GM12874 (cell line): ENCODE measurements around the gene ZNF555.

Experiments
- TF ChIP-seq, protein P1 (sequence below): IDR thresholded peaks from 2 replicates; pipeline ENCODE4 v1.5.1; 2011; ENCODE audit warnings: low read depth, mild to moderate bottlenecking, control low read depth, low read length, moderate library complexity; ENCODE audit not compliant: insufficient read depth

Gene ZNF555

DNA sequence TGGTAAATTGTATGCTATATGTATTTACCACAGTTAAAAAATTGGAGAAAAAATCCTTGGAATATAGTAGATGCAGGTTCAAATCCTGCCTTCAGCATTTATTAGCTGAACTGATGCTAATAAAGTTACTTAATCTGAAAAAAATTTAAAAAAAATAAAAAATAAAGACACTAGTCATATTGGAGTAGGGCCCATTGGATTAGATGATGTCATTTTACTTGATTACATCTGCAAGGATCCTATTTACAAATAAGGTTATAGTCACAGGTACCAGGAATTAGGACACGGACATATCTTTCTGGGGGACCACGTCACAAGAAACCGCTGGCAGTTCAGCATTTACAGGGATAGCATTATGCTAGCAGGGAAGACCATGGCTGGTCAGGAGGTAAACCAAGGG, 6.2 kb downstream of the ZNF555 start:
- TF ChIP-seq, protein P1, sequence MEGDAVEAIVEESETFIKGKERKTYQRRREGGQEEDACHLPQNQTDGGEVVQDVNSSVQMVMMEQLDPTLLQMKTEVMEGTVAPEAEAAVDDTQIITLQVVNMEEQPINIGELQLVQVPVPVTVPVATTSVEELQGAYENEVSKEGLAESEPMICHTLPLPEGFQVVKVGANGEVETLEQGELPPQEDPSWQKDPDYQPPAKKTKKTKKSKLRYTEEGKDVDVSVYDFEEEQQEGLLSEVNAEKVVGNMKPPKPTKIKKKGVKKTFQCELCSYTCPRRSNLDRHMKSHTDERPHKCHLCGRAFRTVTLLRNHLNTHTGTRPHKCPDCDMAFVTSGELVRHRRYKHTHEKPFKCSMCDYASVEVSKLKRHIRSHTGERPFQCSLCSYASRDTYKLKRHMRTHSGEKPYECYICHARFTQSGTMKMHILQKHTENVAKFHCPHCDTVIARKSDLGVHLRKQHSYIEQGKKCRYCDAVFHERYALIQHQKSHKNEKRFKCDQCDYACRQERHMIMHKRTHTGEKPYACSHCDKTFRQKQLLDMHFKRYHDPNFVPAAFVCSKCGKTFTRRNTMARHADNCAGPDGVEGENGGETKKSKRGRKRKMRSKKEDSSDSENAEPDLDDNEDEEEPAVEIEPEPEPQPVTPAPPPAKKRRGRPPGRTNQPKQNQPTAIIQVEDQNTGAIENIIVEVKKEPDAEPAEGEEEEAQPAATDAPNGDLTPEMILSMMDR: no peak

DNA sequence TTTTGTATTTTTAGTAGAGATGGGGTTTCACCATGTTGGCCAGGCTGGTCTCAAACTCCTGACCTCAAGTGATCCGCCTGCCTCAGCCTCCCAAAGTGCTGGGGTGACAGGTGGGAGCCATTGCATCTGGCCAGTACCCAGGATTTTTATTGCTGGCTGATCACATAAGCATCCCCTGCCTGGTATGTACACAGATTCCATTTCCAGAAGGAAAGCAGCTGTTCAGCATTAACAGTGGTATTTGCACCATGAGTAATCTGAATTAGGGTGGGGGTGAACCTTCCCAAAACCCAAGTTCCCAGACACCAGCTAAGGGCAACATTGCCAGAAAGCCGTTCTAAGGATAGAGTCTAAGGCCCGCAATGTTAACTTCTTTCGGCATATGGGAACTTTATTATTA, 7.3 kb downstream of the ZNF555 start:
- TF ChIP-seq, protein P1: no peak

DNA sequence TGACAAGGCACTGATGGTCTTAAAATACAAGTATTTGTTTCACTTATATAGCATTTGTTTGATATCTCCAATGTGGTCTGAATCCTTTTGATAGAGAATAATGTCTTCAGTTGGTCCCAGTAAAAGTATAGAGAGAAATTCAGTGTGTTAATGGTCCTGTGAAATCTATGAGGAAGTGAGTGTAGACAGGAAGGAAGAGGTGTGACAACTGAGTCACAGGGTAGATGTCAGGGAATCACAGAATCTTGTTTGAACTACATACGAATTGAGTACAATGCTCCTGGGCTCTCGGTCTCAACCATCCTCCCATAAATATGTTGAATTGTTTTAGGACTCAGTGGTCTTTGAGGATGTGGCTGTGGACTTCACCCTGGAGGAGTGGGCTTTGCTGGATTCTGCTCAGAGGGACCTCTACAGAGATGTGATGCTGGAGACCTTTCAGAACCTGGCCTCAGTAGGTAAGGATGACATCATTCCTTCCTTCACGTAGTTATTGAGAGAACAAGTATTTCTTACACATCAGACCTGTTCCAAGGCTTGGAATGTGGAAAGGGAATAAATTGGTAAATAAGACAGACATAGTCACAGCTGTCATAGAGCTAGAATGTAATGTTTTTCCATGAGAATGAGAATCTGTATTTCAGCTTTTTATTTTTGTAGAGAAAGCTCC, 9.1 kb downstream of the ZNF555 start:
- TF ChIP-seq, protein P1: no peak

DNA sequence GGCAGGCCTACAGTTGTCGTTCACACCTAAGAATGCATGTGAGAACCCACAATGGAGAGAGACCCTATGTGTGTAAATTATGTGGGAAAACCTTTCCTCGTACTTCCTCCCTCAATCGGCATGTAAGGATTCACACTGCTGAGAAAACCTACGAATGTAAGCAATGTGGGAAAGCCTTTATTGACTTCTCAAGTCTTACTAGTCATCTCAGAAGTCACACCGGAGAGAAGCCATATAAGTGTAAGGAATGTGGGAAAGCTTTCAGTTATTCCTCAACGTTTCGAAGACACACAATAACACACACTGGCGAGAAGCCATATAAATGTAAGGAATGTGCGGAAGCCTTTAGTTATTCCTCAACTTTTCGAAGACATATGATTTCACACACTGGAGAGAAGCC, 11.3 kb downstream of the ZNF555 start:
- TF ChIP-seq, protein P1: no peak

DNA sequence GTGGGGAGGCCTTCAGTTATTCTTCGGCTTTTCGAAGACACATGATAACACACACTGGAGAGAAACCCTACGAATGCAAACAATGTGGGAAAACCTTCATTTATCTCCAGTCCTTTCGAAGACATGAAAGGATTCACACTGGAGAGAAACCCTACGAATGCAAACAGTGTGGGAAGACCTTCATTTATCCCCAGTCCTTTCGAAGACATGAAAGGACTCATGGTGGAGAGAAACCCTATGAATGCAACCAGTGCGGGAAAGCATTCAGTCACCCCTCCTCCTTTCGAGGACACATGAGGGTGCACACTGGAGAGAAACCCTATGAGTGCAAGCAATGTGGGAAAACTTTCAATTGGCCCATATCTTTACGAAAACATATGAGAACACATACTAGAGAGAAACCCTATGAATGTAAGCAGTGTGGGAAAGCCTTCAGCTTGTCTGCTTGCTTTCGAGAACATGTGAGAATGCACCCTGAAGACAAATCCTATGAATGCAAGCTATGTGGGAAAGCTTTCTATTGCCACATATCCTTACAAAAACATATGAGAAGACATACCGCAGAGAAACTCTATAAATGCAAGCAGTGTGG, 11.8 kb downstream of the ZNF555 start:
- TF ChIP-seq, protein P1: no peak

DNA sequence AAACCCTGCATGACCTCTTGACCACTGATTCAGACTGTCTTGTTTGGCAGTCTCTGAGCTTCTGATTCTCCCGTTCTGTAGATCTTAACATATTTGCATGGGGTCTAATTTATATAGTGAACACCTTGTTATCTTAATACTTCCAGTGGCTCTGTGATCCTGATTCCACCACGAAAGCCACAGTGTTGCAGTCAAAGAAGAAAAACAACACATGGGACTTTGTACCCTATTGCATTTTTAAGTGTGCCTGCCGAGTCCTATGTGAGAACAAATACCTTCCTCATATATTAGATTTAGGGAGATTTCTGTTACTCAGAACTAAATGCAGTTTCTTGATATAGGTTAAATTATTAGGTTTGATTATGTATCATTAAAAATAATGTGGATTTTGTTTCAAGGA, 13.6 kb downstream of the ZNF555 start:
- TF ChIP-seq, protein P1: no peak

DNA sequence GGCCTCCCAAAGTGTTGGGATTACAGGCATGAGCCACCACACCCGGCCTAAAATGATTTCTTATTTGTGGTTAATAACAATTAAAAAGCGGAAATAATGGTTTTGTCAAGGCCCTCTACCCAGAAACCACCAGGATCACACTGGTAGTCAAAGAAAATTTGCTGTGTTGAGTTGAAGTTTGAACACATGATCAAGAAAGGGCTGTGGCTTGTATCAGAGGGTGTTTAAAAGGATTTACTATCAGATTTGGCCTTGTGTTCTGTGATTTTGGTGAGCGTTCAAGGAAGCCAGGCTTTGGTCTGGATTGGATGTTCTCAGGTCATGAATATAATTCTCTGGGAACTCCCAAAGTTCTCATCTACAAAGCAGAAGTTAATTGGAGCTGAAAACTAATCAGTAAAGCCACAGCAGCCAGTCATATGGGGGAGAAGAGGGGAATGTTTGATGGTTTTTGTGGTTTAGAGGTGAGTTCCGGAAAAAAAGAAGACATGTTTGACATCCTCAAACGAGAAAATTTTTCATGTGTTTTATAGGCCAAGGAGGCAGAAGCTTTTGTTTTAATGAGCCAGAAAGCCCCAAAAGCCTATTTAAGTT, 15.3 kb downstream of the ZNF555 start:
- TF ChIP-seq, protein P1: no peak
